Astrocyte (in vitro differentiated cells and primary cell): Measurements from ENCODE around the gene PRSS8. TPM values are rescaled to one million over a fixed set of nuclear protein-coding genes. Genes with fewer than 3 reads are reported as not detected.

Experiments used
- DNase-seq: peaks from one replicate; pipeline ENCODE4 v3.0.0-alpha.2; 2010; ENCODE audit warnings: low read depth
- FAIRE-seq: peaks from 2 replicates; lab custom pipeline; 2011; peaks lifted over from hg19 to GRCh38; lab: Jason Lieb, UNC
- H2AFZ ChIP-seq: 2 replicates; pipeline ENCODE4 v1.6.0; 2012; ENCODE audit warnings: low read depth, low read length, inconsistent platforms
- H3K27ac ChIP-seq: 2 replicates; pipeline ENCODE4 v1.5.1; 2011; ENCODE audit warnings: low read depth, low read length, inconsistent platforms
- H3K27me3 ChIP-seq: 2 replicates; pipeline ENCODE4 v1.6.0; 2011; ENCODE audit warnings: low read length, inconsistent platforms; ENCODE audit not compliant: insufficient read depth
- H3K36me3 ChIP-seq: 2 replicates; pipeline ENCODE4 v1.5.1; 2011; ENCODE audit warnings: low read length, inconsistent platforms; ENCODE audit not compliant: insufficient read depth
- H3K4me1 ChIP-seq: 2 replicates; pipeline ENCODE4 v1.5.1; 2011; ENCODE audit warnings: low read length, inconsistent platforms; ENCODE audit not compliant: insufficient read depth
- H3K4me2 ChIP-seq: 2 replicates; pipeline ENCODE4 v1.6.0; 2012; ENCODE audit warnings: low read length, inconsistent platforms
- H3K4me3 ChIP-seq: 2 replicates; pipeline ENCODE4 v1.5.1; 2011; ENCODE audit warnings: low read depth, mild to moderate bottlenecking, low read length, inconsistent platforms; ENCODE audit not compliant: insufficient read depth
- H3K79me2 ChIP-seq: 2 replicates; pipeline ENCODE4 v1.6.0; 2012; ENCODE audit warnings: mild to moderate bottlenecking, low read length, inconsistent platforms; ENCODE audit not compliant: insufficient read depth
- H3K9ac ChIP-seq: 2 replicates; pipeline ENCODE4 v1.6.0; 2012; ENCODE audit warnings: mild to moderate bottlenecking, low read length, inconsistent platforms
- H3K9me3 ChIP-seq: 2 replicates; pipeline ENCODE4 v1.5.1; 2012; ENCODE audit warnings: low read depth, mild to moderate bottlenecking, low read length, inconsistent platforms; ENCODE audit not compliant: insufficient read depth
- H4K20me1 ChIP-seq: 2 replicates; pipeline ENCODE4 v1.6.0; 2012; ENCODE audit warnings: low read length, inconsistent platforms; ENCODE audit not compliant: insufficient read depth
- H3K27ac Mint-ChIP-seq: one replicate; pipeline ENCODE4 v1.8.0; 2021; ENCODE audit warnings: mild to moderate bottlenecking, mixed read lengths; ENCODE audit not compliant: unreplicated experiment
- H3K27me3 Mint-ChIP-seq: one replicate; pipeline ENCODE4 v1.8.0; 2021; ENCODE audit warnings: low read depth, mixed read lengths; ENCODE audit not compliant: unreplicated experiment
- H3K36me3 Mint-ChIP-seq: one replicate; pipeline ENCODE4 v1.8.0; 2021; ENCODE audit warnings: low read depth, mixed read lengths; ENCODE audit not compliant: unreplicated experiment
- H3K4me1 Mint-ChIP-seq: one replicate; pipeline ENCODE4 v1.8.0; 2021; ENCODE audit warnings: low read depth, mixed read lengths; ENCODE audit not compliant: unreplicated experiment
- H3K4me3 Mint-ChIP-seq: one replicate; pipeline ENCODE4 v1.8.0; 2021; ENCODE audit warnings: mild to moderate bottlenecking, moderate library complexity, mixed read lengths; ENCODE audit not compliant: unreplicated experiment
- H3K9me3 Mint-ChIP-seq: one replicate; pipeline ENCODE4 v1.8.0; 2021; ENCODE audit warnings: mild to moderate bottlenecking, mixed read lengths; ENCODE audit not compliant: unreplicated experiment
- EZH2 ChIP-seq: IDR thresholded peaks from 2 replicates; pipeline ENCODE4 v1.6.1; 2012; ENCODE audit warnings: mild to moderate bottlenecking, low read length, inconsistent platforms; ENCODE audit not compliant: insufficient read depth
- total RNA-seq: library from RNA; stranded (reverse); gene quantifications from 2 replicates; pipeline ENCODE4 v1.2.1, GENCODE V29; 2021
- TF ChIP-seq, protein P1 (sequence below): IDR thresholded peaks from 2 replicates; pipeline ENCODE4 v1.5.1; 2011; ENCODE audit warnings: low read depth, mild to moderate bottlenecking, inconsistent platforms, low read length, moderate library complexity; ENCODE audit not compliant: insufficient read depth

The PRSS8 gene
- total RNA-seq, 1 donor from 2014 or later: 9.5 TPM

DNA sequence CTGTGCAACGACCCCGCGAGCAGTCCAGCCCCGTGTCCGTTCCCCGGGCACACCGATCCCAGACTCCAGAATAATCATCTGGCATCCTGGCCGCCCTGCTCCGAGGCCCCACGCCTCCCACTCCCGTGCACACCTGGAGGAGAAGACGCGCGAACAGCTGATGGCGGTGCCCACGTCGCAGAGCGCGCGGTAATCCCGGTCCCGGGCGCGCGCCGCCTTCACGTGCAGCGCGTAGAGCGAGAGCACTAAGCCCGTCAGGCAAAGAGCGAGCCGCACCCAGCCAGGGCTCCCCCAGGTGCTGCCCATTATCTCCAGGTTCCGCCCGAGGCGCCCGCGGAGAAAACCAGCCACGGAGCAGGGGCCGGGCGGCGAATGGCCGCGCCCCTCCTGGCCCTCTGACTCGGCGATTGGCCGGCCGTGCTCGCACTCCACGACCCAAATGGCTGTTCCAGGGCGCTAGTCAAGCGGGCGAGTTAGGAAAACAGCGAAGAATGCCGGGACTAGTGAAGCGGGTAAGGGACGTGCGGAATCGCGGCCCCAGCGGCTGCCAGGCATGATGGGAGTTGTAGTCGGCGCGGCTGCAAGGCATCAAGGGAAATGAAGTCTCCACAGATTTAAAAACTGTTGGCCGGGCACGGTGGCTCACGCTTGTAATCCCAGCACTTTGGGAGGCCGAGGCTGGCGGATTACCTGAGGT is 41.0 kb downstream of the PRSS8 start, which contains the start of gene VKORC1:
VKORC1 (minus strand) TSS at position 374 of the 697 bp plus-strand sequence; CDS start at position 306, 68 bp downstream.
- DNase-seq (peak; percentile 95), FAIRE-seq (no peak)
- peaks cover 15% of the 10 kb centered on the region for H4K20me1 ChIP-seq
- Mint-ChIP-seq H3K27me3 (no peaks in the 10 kb centered on the region), H3K4me3 (peak within 1 kb of the TSS; percentile 98), H3K4me1 (peaks cover 10% of the 10 kb centered on the region), H3K36me3 (peaks cover 4% of the 10 kb centered on the region), H3K9me3 (peaks cover under 1% of the 10 kb centered on the region), H3K27ac (peak within 1 kb of the TSS; percentile 85)
- TF ChIP-seq, protein P1, sequence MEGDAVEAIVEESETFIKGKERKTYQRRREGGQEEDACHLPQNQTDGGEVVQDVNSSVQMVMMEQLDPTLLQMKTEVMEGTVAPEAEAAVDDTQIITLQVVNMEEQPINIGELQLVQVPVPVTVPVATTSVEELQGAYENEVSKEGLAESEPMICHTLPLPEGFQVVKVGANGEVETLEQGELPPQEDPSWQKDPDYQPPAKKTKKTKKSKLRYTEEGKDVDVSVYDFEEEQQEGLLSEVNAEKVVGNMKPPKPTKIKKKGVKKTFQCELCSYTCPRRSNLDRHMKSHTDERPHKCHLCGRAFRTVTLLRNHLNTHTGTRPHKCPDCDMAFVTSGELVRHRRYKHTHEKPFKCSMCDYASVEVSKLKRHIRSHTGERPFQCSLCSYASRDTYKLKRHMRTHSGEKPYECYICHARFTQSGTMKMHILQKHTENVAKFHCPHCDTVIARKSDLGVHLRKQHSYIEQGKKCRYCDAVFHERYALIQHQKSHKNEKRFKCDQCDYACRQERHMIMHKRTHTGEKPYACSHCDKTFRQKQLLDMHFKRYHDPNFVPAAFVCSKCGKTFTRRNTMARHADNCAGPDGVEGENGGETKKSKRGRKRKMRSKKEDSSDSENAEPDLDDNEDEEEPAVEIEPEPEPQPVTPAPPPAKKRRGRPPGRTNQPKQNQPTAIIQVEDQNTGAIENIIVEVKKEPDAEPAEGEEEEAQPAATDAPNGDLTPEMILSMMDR: no peak
- no peak for TF ChIP-seq EZH2
- no peaks in the 10 kb centered on the region for H3K9me3 ChIP-seq
- peak within 1 kb of the TSS; percentile 80 for H2AFZ ChIP-seq
- H3K27ac ChIP-seq: peak within 1 kb of the TSS; percentile 59
- H3K36me3 ChIP-seq: peaks cover 8% of the 10 kb centered on the region
- H3K9ac ChIP-seq: peak within 1 kb of the TSS; percentile 87
- peak within 1 kb of the TSS; percentile 97 for H3K4me2 ChIP-seq
- peaks cover 4% of the 10 kb centered on the region for H3K4me1 ChIP-seq
- peaks cover 37% of the 10 kb centered on the region for H3K79me2 ChIP-seq
- no peaks in the 10 kb centered on the region for H3K27me3 ChIP-seq
- peak within 1 kb of the TSS; percentile 93 for H3K4me3 ChIP-seq

DNA sequence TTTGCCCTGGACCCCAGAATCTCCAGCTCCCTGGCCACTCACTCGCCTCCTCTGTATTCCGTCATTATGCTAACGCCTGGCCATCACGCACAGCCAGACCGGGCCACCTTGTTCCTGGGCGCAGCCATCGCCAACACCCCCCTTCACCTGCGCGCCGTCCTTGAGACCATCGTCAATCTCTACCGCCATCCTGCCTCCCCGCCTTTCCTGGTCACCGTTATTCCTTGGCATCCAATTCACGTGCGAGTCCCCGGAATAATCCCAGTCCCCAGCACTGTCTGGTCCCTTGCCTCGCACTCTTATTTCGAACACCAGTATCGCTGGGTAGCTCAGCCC is 41.5 kb downstream of the PRSS8 start:
- peaks cover 41% of the 10 kb centered on the region for H3K79me2 ChIP-seq

More for the DNA sequence above, 41.5 kb downstream of the PRSS8 start:
- H3K36me3 ChIP-seq: peaks cover 8% of the 10 kb centered on the region
- H3K9me3 ChIP-seq: no peaks in the 10 kb centered on the region
- H3K4me1 ChIP-seq: peaks cover 4% of the 10 kb centered on the region
- H3K4me3 ChIP-seq: peak overlapping the region; percentile 93
- no peaks in the 10 kb centered on the region for H3K27me3 ChIP-seq
- no peak for DNase-seq
- Mint-ChIP-seq H3K27ac (peak overlapping the region; percentile 85), H3K9me3 (no peaks in the 10 kb centered on the region), H3K4me1 (peaks cover 10% of the 10 kb centered on the region), H3K36me3 (peaks cover 4% of the 10 kb centered on the region), H3K27me3 (no peaks in the 10 kb centered on the region), H3K4me3 (peak overlapping the region; percentile 98)
- peak overlapping the region; percentile 87 for H3K9ac ChIP-seq
- H3K4me2 ChIP-seq: peak overlapping the region; percentile 97
- peak overlapping the region; percentile 80 for H2AFZ ChIP-seq
- H3K27ac ChIP-seq: peak overlapping the region; percentile 59
- H4K20me1 ChIP-seq: peaks cover 15% of the 10 kb centered on the region
- FAIRE-seq: no peak
- TF ChIP-seq, protein P1: no peak
- no peak for TF ChIP-seq EZH2
